ENCODE measurements around the gene SLC25A28. TPM values are rescaled to one million over a fixed set of nuclear protein-coding genes. Genes with fewer than 3 reads are reported as not detected.

Gene SLC25A28
- polyA plus RNA-seq, 1 experiment: 38.9 TPM

GRCh38 chr10:99612167-99612831, 7.9 kb downstream of the SLC25A28 start:
- CTCF ChIA-PET: interaction anchor here (0.6 to 4.6 kb wide), 22 partner anchors 9 to 462 kb away, joined by 3 to 44 read pairs (median 5); no protein-coding TSS in a partner anchor
- DNase-seq (ENCODE audit: low read depth): no peak
- Histone ChIP-seq H3K27me3 (ENCODE audit: control insufficient read depth, insufficient read depth, low read length) (no peaks in the 10 kb centered on the region), H3K36me3 (ENCODE audit: control insufficient read depth, insufficient read depth, low read length) (peaks cover 13% of the 10 kb centered on the region), H3K4me3 (ENCODE audit: low read depth, low read length) (no peak overlapping the region)
- TF ChIP-seq CTCF (IDR thresholded peaks at IDR 0.05; ENCODE audit: insufficient read depth, low read depth, low read length): peak; percentile 77
- POLR2A ChIA-PET: interaction anchor here (0.6 kb wide), 1 partner anchor 74 kb away, joined by 9 read pairs; no protein-coding TSS in a partner anchor

GRCh38 chr10:99611326-99611725, 8.9 kb downstream of the SLC25A28 start:
- TF ChIP-seq CTCF (IDR thresholded peaks at IDR 0.05; ENCODE audit: insufficient read depth, low read depth, low read length): no peak
- Histone ChIP-seq H3K27me3 (ENCODE audit: control insufficient read depth, insufficient read depth, low read length) (no peaks in the 10 kb centered on the region), H3K4me3 (ENCODE audit: low read depth, low read length) (no peak overlapping the region), H3K36me3 (ENCODE audit: control insufficient read depth, insufficient read depth, low read length) (peaks cover 13% of the 10 kb centered on the region)
- ChIA-PET CTCF (interaction anchor here (0.6 to 4.6 kb wide), 17 partner anchors 8 to 461 kb away, joined by 3 to 44 read pairs (median 7); no protein-coding TSS in a partner anchor), POLR2A (no interaction called here)
- no peak for DNase-seq (ENCODE audit: low read depth)

GRCh38 chr10:99610221-99610620, 10.0 kb downstream of the SLC25A28 start:
- CTCF ChIA-PET: interaction anchor here (0.8 to 5.2 kb wide), 7 partner anchors 11 to 218 kb away, joined by 3 to 44 read pairs (median 13); no protein-coding TSS in a partner anchor
- Histone ChIP-seq H3K4me3 (ENCODE audit: low read depth, low read length) (no peak overlapping the region), H3K36me3 (ENCODE audit: control insufficient read depth, insufficient read depth, low read length) (peaks cover 13% of the 10 kb centered on the region), H3K27me3 (ENCODE audit: control insufficient read depth, insufficient read depth, low read length) (no peaks in the 10 kb centered on the region)
- no peak for TF ChIP-seq CTCF (IDR thresholded peaks at IDR 0.05; ENCODE audit: insufficient read depth, low read depth, low read length)
- no peak for DNase-seq (ENCODE audit: low read depth)
- POLR2A ChIA-PET: no interaction called here

- POLR2A ChIA-PET: interaction anchor here (0.6 kb wide), 1 partner anchor 57 kb away, joined by 4 read pairs; no protein-coding TSS in a partner anchor
- H3K36me3 ChIP-seq (ENCODE audit: control insufficient read depth, insufficient read depth, low read length): peaks cover 13% of the 10 kb centered on the region
- no peak for TF ChIP-seq CTCF (IDR thresholded peaks at IDR 0.05; ENCODE audit: insufficient read depth, low read depth, low read length)
- DNase-seq (ENCODE audit: low read depth): no peak
- no peaks in the 10 kb centered on the region for H3K27me3 ChIP-seq (ENCODE audit: control insufficient read depth, insufficient read depth, low read length)
- CTCF ChIA-PET: interaction anchor here (0.6 to 5.2 kb wide), 6 partner anchors 10 to 1476 kb away, joined by 3 to 36 read pairs (median 6); no protein-coding TSS in a partner anchor
- no peak overlapping the region for H3K4me3 ChIP-seq (ENCODE audit: low read depth, low read length)
These were observed 11.1 kb downstream of the SLC25A28 start for GRCh38 chr10:99609186-99609585.

- Histone ChIP-seq H3K27me3 (ENCODE audit: control insufficient read depth, insufficient read depth, low read length) (0 out of 2 replicates have a peak, but pooled peaks cover 2% of the 10 kb centered on the region), H3K4me3 (ENCODE audit: low read depth, low read length) (no peak overlapping the region), H3K36me3 (ENCODE audit: control insufficient read depth, insufficient read depth, low read length) (no peaks in the 10 kb centered on the region; the same call in 1 of the 2 replicates)
- DNase-seq (ENCODE audit: low read depth): no peak
- ChIA-PET POLR2A (interaction anchor here (0.6 kb wide), 1 partner anchor 878 kb away, joined by 6 read pairs; no protein-coding TSS in a partner anchor), CTCF (interaction anchor here (0.7 to 5.2 kb wide), 3 partner anchors 9 to 44 kb away, joined by 3 to 23 read pairs (median 7); no protein-coding TSS in a partner anchor)
- TF ChIP-seq CTCF (IDR thresholded peaks at IDR 0.05; ENCODE audit: insufficient read depth, low read depth, low read length): no peak
These were observed 14.9 kb downstream of the SLC25A28 start for GRCh38 chr10:99605351-99605750.
